Osteocyte (in vitro differentiated cells): Measurements from ENCODE around the gene ZBTB22. TPM values are rescaled to one million over a fixed set of nuclear protein-coding genes. Genes with fewer than 3 reads are reported as not detected.
A peak's percentile ranks its signal among the peaks of the same experiment; 100 is the strongest.

Source experiments
- DNase-seq: peaks from one replicate; pipeline ENCODE4 v3.0.0; 2021; ENCODE audit warnings: mixed read lengths; ENCODE audit not compliant: unreplicated experiment; ENCODE audit errors: extremely low spot score
- H3K27ac Mint-ChIP-seq: one replicate; pipeline ENCODE4 v1.8.0; 2021; ENCODE audit warnings: mild to moderate bottlenecking, mixed read lengths; ENCODE audit not compliant: unreplicated experiment
- H3K27me3 Mint-ChIP-seq: one replicate; pipeline ENCODE4 v1.8.0; 2021; ENCODE audit warnings: mixed read lengths; ENCODE audit not compliant: unreplicated experiment
- H3K36me3 Mint-ChIP-seq: one replicate; pipeline ENCODE4 v1.8.0; 2021; ENCODE audit warnings: mixed read lengths; ENCODE audit not compliant: unreplicated experiment
- H3K4me1 Mint-ChIP-seq: one replicate; pipeline ENCODE4 v1.8.0; 2021; ENCODE audit warnings: mixed read lengths; ENCODE audit not compliant: unreplicated experiment
- H3K4me3 Mint-ChIP-seq: one replicate; pipeline ENCODE4 v1.8.0; 2021; ENCODE audit warnings: mild to moderate bottlenecking, moderate library complexity, mixed read lengths; ENCODE audit not compliant: unreplicated experiment
- H3K9me3 Mint-ChIP-seq: one replicate; pipeline ENCODE4 v1.8.0; 2021; ENCODE audit warnings: mixed read lengths; ENCODE audit not compliant: unreplicated experiment
- CTCF ChIP-seq: fragments of 200-600 bp; sonication (generic); IDR thresholded peaks from 2 replicates; pipeline ENCODE4 v1.5.0; 2021; ENCODE audit warnings: antibody characterized with exemption, mild to moderate bottlenecking, moderate library complexity
- total RNA-seq: library from RNA; stranded (reverse); gene quantifications from 2 replicates; pipeline ENCODE4 v1.2.1, GENCODE V29; 2021

The ZBTB22 gene
- total RNA-seq, 1 donor from 2014 or later, result 29.3 TPM

- Mint-ChIP-seq H3K4me3 (peak overlapping the region; percentile 98), H3K27ac (peak overlapping the region; percentile 100), H3K36me3 (peaks cover 15% of the 10 kb centered on the region), H3K27me3 (no peaks in the 10 kb centered on the region), H3K4me1 (peaks cover 30% of the 10 kb centered on the region), H3K9me3 (no peaks in the 10 kb centered on the region)
- no peak for DNase-seq
- no peak for TF ChIP-seq CTCF
Observed at GRCh38 chr6:33296797-33297405, 20.6 kb downstream of the ZBTB22 start.

- Mint-ChIP-seq H3K27me3 (no peaks in the 10 kb centered on the region), H3K9me3 (no peaks in the 10 kb centered on the region), H3K36me3 (peaks cover 13% of the 10 kb centered on the region), H3K27ac (peak overlapping the region; percentile 67), H3K4me3 (peak overlapping the region; percentile 16), H3K4me1 (peaks cover 22% of the 10 kb centered on the region)
- TF ChIP-seq CTCF, result no peak
- no peak for DNase-seq
Observed at GRCh38 chr6:33295621-33296369, 21.7 kb downstream of the ZBTB22 start.

DNA sequence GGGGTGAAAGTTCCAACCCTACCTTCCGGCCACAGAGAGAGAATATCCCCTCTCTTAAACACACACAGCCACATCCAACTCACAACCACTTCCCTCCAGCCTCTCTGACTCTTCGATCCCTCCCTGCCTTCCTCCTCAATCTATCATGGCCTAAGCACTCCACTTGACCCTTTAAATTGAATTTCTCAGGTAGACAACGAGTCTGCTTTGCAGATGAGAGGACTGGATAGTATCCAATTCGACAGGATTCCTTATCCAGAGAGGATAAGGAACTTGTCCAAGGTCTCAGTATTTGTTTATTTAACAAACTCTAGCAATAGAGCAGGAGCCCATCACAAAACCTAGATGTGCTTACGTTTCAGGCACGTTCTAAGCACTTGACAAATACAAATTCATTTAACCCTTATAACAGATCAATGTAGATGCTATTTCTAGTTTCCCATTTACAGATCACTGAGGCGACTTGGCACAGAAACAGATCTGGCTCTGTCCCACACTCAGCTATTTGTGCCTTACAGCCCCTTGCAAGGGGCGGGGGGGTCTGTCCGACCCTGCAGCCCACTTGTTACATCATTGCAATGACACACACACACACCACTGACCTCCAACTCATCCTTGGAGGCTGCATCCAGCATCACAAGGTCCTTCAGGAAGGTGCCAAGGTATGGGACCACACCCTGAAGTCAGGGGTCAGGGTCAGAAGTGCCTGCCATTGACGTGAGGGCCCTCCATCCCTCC is 23.3 kb downstream of the ZBTB22 start:
- H3K4me1 Mint-ChIP-seq, result peaks cover 23% of the 10 kb centered on the region
- TF ChIP-seq CTCF, result no peak
- no peak for DNase-seq
- H3K36me3 Mint-ChIP-seq, result peaks cover 10% of the 10 kb centered on the region
- no peak overlapping the region for H3K4me3 Mint-ChIP-seq
- no peaks in the 10 kb centered on the region for H3K27me3 Mint-ChIP-seq
- H3K27ac Mint-ChIP-seq, result no peak overlapping the region
- H3K9me3 Mint-ChIP-seq, result no peaks in the 10 kb centered on the region

GRCh38 chr6:33292996-33293682 is 24.4 kb downstream of the ZBTB22 start:
- Mint-ChIP-seq H3K4me1 (peaks cover 31% of the 10 kb centered on the region), H3K9me3 (no peaks in the 10 kb centered on the region), H3K4me3 (no peak overlapping the region), H3K27ac (no peak overlapping the region), H3K36me3 (peaks cover 10% of the 10 kb centered on the region), H3K27me3 (no peaks in the 10 kb centered on the region)
- DNase-seq, result no peak
- no peak for TF ChIP-seq CTCF
